Measurements from ENCODE around the gene COX6A2.
A peak's percentile ranks its signal among the peaks of the same experiment; 100 is the strongest.
"Not testable (repeated sequence)": the region's sequence is repeated elsewhere in the genome, so short reads cannot be mapped to it uniquely, and the experiment has no call there.

The COX6A2 gene

DNA sequence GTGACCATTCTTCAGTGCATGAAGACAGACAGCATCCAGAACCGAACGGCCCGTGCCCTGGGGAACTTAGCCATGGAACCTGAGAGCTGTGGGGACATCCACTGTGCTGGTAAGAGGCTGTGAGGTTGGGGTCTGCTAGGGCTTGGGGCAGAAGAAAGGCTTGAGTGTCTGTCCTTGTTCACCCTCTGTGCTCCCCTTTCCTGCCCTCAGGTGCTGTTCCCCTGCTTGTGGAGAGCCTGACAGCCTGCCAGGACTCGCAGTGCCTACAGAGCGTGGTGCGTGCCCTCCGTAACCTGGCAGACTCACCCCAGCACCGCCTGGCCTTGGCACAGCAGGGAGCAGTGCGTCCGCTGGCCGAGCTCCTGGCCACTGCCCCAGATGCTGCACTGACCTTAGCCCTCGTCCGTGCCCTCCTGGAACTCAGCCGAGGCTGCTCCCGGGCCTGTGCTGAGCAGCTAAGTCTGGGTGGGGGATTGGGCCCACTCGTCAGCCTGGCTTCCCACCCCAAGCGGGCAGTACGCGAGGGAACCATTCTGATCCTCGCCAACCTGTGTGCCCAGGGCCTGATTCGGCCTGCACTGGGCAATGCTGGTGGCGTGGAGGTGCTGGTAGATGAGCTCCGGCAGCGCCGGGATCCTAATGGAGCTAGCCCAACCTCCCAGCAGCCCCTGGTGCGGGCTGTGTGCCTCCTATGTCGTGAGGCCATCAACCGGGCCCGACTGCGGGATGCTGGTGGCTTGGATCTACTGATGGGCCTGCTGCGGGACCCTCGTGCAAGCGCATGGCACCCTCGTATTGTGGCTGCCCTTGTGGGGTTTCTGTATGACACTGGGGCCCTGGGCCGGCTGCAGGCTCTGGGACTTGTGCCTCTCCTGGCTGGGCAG lies 34.0 kb upstream of the COX6A2 start:
- no peak for DNase-seq (ENCODE audit: low read depth)

DNA sequence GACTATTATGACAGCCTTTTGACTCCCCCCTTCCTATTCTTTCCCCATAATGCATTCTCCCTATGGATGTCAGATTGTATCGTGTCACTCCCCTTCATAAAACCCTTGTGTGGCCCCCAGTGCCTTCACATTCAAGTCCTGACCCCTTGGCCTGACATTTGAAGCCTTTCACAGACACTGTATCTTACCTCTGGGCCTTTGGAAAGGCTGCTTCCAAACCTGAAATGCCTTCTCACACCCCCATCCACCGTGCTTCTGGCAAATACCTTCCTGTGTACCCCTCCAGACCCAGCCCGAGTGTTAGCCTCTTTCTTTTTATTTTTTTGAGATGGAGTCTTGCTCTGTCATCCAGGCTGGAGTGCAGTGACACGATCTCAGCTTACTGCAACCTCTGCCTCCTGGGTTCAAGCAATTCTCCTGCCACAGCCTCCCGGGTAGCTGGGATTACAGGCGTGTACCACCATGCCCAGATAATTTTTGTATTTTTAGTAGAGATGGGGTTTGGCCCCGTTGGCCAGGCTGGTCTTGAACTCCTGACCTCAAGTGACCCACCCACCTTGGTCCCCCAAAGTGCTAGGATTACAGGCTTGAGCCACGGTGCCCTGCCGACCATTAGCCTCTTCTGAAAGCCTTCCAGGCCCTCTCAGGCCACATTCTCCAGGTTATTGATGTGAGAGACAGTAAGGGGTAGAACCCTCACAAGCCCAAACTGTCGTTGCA lies 33.2 kb upstream of the COX6A2 start:
- DNase-seq (ENCODE audit: low read depth): no peak

DNA sequence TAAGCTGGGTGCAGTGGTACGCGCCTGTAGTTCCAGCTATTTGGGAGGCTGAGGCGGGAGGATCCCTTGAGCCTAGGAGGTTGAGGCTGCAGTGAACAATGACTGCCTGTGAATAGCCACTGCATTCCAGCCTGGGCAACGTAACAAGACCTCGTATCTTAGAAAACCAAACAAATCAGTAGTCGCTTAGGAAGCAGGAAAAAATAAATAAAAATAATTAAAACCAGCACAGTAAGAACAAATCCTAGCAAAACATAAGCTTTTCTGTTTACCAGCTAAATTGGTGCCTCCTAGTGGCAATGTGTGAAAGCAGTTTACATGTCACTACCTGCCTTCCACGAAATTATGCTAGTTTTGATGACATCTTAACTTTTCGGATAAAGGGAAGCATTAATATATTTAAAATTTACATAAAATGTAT lies 32.4 kb upstream of the COX6A2 start:
- DNase-seq (ENCODE audit: low read depth): no peak

DNA sequence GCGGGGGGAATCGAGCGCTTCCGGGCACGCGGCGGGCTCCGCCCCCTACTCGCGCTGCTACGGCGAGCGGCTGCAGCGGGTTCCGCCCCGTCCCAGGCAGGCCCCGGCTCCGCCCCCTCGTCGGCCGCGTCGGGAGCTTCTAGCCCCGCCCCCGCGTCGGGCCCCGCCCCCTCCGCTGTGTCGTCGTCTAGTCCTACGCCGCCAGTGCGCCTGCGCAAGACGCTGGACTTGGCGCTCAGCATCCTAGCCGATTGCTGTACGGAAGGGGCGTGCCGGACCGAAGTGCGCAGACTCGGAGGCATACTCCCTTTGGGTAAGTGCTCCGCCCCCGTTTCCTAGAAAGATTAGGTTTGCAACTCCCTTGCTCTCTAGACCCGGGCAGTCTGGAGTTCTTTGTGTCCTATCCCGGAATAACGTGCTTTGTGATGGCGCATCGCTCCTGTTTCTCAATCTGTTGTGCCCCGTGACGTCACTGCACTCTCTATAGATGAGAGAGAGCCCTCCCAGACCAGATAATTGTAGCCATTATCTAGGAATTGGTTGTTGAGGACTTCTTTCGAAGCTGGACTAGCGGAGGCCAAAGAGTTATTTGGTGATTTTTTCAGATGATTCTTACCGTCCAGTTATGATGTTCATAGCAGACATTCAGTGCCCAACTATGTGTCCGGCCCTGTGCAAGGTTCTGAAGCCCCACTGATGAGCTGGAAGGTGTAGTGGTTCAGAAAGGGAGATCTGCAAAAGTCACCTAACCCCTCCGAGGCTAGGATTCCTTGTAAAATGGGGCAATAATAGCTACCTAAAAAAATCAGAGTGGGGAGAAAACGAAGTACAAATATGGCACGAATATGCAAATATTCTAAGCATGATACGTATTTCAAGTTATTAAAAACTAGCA lies 31.8 kb upstream of the COX6A2 start:
- peak; percentile 100 for DNase-seq (ENCODE audit: low read depth)

DNA sequence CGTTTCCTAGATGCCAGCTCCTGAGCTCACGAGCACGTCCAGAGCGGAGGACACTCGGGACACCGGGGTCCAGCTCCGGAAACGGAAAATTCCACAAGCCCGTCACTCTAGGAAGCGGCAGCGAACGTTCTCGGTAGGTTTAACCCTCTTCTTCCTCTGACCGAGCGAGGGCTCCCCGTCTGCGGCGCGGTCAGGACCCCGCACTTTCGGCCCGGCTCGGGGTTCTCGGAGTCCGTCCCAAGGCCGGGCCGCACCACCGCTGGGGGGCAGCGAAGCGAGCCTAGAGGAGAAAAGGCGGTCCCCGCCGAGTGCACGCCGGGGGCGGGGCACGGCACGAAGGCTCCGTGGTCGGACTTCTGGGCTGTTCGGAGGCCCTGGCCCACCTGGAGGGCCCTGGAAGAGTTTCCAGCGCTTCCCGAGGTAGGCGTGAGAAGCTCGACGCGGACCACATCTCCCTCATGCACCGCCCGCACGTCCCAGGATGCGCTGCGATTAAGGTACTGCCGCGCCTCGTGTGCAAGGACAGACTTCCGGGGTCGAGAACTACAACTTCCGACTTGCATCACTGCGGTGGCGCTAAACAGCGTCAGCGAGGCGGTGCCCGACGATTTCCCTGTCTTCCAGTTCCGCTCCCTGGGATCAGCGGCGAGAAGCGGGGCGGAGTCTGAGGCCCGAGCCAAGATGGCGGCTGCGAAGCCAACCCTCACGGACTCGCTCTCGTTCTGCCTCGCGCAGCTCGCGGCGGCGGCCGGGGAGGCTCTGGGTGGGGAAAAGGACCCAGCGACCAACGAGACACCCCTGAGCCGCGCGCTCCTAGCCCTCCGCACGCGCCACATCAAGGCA lies 30.9 kb upstream of the COX6A2 start, which contains the start of gene ARMC5:
Gene ARMC5, plus strand, starts transcription at position 658 of the 843 bp plus-strand sequence. Its CDS starts 24 bp downstream, at position 682.
- DNase-seq (ENCODE audit: low read depth): peak; percentile 94

DNA sequence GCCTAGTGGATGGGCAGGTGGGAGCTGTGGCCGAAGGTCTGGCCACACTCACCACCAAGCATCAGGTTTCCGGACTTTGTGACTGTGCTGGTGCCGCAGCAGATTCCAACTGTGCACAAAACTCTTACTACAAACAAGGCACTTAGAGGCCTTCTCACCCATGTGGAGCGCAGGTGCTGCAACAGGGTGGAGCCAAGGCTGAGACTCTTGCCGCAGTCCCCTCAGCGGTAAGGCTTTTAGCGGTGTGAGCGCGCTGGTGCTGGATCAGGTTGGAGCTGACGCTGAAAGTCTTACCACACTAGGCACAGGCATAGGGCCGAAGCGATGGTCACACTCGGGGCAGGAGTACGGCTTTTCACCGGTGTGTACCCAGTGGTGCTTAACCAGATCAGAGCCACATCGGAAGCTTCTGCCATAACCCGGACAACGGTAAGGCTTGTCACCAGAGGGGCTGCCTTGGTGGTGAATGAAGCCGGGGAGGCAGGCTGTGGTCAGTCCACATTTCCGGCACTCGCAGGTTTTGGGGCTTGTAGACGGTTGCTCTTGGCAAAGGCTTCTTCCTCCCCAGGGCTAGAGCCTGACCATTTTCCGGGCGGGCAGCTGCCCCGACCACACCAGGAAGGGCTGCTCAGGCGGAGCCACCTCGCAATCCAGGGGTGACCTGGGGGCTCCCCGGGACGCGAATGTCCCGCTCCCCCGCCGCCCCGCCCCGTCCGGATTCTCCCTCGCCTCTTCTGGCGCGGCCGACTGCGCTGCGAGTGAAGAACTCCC lies 30.1 kb upstream of the COX6A2 start:
- DNase-seq (ENCODE audit: low read depth): peak; percentile 38

DNA sequence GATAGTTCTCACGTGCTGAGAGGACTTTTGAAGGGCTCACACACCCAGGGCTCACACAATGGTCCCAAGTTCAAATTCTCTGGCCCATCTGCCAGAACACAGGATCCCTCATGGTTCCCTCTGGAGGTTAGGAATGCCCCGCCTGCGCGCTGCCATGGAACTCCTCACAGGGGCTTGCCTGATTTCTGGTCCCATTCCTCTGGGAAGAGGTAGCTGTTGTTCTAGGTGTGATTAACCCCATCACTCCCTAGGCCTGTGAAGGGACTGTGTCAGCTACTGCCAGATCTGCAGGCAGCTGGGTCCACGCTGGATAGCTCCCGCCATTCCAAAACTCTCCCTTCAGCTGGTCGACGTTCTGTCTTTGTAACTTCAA lies 28.8 kb upstream of the COX6A2 start:
- DNase-seq (ENCODE audit: low read depth): no peak

DNA sequence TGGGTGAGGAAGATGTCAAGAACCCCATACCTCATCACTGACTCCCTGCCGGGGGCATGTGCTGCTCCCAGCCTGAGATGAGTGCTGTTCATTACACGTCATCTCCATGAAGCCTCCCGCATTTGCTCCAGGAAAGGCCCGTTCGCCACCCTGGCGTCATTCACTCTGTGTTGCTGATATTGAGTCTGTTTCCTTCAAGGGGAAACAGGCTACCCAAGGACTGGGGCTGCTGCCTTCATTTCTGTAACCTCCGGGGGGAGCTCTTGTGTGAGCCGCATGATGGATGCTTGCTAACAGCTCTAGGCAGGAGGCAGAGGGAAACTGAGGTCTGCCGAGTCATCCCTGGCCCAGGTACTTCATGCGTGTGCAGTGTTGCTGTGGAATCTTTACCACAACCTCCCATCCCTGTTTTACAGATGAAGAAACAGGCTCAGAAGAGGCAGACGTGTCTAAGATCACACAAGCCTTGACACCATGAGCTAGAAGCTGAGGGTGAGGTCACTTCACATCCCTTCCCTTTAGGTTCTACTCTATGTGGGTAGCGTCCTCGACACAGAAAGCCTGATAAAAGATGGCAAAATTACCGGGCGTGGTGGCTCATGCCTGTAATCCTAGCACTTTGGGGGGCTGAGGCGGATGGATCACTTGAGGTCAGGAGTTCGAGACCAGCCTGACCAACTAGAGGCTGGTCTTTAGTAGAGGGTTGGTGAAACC lies 27.6 kb upstream of the COX6A2 start:
- no peak for DNase-seq (ENCODE audit: low read depth)

DNA sequence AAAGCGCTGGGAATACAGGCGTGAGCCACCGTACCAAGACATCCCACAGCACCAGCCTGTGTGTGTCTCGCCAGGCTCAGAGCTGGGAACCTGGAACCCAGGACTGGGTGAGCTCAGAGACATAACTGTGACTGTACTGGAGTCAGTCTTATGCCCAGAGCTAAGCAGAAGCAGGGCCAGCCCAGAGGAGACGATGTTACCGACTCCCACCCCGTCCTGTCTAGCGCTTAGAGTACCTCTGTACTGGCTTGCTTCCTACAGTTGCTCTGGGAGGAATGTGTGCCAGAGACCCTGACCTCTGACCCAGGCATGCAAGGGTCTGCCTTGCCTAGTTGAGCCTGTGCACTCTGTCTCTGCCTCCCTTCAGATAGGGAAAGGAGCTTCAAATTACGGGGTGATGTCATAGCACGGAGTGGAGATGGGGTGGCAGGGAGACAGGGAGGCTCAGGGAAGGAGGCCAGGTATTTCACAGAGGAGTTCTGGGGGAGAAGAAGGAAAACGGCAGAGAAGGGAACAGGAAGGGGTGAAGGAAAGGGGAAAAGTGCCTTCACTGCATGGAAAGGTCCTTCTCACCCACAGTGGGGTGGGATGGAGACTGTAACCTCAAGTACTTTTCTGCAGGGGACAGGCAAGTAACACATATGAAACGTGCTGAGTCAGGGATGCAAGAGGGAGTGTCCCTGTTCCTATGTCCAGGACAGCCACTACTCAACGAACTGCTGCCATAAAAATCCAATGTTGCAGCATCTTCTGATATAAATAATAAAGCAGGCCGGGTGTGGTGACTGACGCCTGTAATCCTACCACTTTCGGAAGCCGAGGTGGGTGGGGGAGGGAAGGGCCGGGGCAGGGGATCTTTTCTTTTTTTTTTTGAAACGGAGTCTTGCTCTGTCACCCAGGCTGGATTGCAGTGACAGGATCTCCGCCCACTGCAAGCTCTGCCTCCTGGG lies 25.4 kb upstream of the COX6A2 start:
- no peak for DNase-seq (ENCODE audit: low read depth)

DNA sequence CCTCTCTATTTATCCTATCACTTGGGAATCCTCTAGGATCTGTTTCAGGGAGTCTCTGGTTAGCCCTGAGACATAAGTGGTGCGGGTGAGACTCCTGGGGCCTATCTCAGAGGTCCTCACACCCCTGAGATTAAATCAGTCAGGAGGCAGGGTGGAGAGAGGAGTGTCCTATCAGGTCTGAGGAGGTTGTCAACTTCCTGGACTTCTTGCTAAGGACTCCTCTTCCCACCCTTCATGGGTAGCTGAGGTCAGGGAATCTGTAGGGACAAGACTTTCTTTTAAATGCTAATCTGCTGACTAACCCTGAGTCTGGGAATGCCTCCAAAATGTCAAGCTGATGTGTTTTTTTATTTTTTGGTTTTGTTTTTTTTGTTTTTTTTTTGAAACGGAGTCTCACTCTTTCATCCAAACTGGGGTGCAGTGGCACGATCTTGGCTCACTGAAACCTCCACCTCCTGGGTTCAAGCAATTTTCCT lies 24.5 kb upstream of the COX6A2 start:
- DNase-seq (ENCODE audit: low read depth): no peak

DNA sequence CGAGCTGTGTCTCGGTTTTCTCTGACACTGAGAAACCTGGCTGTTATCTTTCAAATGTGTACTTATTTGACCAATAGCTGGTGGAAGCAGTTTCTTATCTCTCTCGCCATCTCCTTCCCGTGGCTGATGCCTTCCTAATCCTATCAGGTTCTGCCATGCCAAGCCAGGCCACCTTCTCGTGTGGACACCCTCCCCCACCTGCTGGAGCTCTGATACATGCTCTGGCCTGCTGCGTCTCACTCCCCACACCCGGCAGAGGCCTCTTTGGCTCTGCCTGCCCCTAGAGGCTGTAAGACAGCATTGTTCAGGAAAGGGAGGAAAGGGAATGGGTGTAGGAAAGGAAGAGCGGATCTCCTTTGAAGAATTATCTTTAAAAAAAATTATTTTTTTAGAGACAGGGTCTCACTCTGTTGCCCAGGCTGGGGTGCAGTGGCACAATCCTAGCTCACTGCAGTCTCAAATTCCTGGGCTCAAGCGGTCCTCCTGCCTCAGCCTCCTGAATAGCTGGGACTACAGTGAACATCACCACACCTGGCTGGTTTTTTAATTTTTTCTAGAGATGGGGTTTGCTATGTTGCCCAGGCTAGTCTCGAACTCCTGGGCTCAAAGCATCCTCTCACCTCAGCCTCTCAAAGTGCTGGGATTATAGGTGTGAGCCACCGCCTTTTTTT lies 23.7 kb upstream of the COX6A2 start:
- DNase-seq (ENCODE audit: low read depth): no peak

DNA sequence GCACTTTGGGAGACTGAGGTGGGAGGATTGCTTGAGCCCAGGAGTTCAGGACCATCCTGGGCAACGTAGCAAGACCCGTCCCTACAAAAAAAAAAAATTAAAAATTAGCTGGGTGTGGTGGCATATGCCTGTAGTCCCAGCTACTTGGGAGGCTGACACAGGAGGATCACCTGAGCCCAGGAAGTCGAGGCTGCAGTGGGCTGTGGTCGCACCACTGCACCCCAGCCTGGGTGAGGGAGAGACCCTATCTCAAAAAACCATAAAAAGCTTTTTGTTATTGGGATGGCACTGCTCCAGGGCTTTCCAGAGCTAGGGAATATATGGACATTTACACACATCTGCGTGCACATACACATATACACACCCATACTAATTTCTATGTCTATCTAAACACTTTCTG lies 23.0 kb upstream of the COX6A2 start:
- DNase-seq (ENCODE audit: low read depth): no peak

DNA sequence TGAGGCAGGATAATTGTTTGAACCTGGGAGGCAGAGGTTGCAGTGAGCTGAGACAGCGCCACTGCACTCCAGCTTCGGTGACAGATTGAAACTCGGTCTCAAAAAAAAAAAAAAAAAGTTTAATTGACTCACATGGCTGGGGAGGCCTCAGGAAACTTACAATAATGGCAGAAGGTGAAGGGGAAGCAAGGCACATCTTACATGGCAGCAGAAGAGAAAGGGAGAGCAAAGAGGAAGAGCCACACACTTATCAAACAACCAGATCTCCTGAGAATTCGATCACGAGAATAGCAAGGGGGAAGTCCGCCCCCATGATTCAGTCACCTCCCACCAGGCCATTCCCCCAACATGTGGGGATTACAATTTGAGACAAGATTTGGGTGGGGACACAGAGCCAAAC lies 17.8 kb upstream of the COX6A2 start:
- not testable (repeated sequence) for DNase-seq (ENCODE audit: low read depth)

DNA sequence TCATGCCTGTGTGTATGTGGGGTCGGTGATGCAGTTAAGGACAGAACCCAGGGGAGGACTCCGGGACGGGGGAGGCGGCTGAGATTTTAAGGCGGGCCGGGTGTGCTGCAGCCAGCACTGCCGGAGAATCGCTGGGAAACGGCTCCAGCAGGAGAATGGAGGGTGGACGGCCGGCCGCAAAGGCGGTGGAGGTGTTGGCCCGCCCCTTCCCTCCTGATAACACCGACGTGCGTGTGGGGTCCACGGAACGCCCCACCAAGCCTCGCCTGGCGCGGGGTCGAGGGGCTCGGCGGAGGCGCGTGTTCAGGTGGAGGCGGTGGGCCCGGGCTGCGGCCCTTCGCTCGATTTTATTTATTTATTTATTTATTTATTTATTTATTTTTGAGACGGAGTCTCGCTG lies 13.8 kb upstream of the COX6A2 start:
- no peak for DNase-seq (ENCODE audit: low read depth)

DNA sequence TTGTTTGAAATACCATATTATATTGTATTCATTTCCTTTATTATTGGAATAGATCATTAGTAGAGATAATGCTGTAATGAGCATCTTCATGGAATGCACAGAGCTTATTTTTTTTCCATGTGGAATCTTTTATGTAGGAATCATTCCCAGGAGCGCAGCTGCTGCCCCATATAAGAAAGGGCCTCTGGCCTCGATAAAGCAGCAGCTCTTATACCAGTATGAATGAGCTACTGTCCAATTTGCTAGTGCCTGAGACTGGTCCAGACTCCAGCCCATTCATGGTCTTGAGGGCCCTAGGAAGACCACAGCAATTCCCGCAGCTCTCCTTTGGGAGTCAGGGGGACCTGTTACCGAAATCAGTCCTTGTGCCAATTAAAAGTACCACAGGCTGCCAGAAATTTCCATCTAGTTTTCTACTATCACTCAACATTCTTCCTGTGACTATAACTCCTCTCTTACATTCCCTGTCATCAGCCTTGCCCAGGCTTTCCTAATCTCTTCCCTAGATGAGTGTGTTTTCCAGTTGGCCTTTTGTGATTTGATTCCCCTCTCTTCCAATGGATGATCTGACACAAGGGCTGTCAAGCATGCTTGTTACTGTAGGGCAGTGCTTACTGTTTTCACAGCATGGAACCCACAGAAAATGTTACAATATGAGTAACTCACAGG lies 12.5 kb upstream of the COX6A2 start:
- DNase-seq (ENCODE audit: low read depth): no peak

DNA sequence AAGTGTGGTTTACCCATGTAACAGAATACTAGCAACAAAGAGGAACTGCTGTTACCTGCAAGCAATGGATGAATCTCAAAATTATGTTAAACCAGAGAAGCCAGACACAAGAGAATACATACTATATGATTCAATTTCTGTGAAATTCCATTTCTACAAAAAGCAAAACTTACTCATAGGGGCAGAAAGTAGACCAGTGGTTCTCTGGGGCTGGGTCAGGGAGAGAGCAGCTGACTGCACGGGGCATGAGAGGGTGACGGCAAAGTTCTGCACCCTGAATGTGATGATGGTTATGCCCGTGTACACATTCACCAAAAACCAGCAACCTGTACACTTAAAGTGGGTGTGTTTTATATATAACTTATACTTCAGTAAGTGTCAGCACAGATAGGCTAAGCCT lies 11.4 kb upstream of the COX6A2 start:
- no peak for DNase-seq (ENCODE audit: low read depth)

DNA sequence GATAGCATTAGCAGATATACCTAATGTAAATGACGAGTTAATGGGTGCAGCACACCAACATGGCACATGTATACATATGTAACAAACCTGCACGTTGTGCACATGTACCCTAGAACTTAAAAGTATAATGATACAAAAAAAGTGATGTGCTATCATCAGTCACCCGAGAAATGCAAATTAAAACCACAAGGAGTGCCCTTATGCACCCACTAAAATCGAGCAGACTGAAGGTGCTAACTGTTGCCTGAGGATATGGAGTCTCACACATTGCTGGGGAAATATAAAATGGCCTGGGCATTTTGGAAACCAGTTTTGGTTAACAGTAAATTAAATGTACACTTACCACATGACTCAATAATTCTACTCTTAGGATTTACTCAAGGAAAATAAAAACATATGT lies 10.9 kb upstream of the COX6A2 start:
- DNase-seq (ENCODE audit: low read depth): not testable (repeated sequence)
